ENCODE measurements around the gene RAMACL. TPM values are rescaled to one million over a fixed set of nuclear protein-coding genes. Genes with fewer than 3 reads are reported as not detected.

RAMACL gene
- total and polyA plus RNA-seq, 4 donors, result 0.22 to 0.59 (median 0.31) TPM

DNA sequence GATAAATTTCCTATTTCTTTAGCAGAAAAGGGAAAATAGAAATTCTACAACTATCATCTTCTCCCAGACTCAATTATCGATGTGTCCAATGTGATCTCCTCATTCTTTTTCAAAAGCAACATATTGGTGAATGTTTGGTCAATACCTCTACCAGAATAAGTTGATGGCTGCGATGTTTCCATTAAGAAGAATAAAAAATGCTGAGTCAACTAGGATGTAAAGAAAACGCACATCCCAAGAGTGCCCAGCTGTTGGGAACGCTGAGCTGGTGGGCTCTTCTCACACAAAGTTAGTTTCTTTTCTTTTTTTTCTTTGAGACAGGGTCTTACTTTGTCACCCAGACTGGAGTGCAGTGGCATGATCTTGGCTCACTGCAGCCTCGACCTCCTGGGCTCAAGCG lies 39.8 kb downstream of the RAMACL start:
- Histone ChIP-seq H3K4me3 (ENCODE audit: low read depth in 1 of 3, low read length in 3 of 3) (no peak overlapping the region), H3K4me1 (ENCODE audit: control insufficient read depth in 4 of 4, insufficient read depth in 4 of 4, low read length in 3 of 4) (no peaks in the 10 kb centered on the region), H3K36me3 (ENCODE audit: control insufficient read depth in 4 of 4, insufficient read depth in 3 of 4, low read depth in 1 of 4, low read length in 3 of 4) (no peaks in the 10 kb centered on the region), H3K27ac (ENCODE audit: low read depth in 1 of 2, low read length in 2 of 2) (no peak overlapping the region), H3K27me3 (ENCODE audit: control insufficient read depth in 4 of 4, insufficient read depth in 4 of 4, low read length in 3 of 4) (no peaks in the 10 kb centered on the region), H3K9ac (ENCODE audit: low read depth in 1 of 2, low read length in 2 of 2) (no peak overlapping the region), H3K9me3 (ENCODE audit: control insufficient read depth in 4 of 4, low read length in 3 of 4) (no peaks in the 10 kb centered on the region)
- WGBS, result 96% methylated on average over 6 of the region's 6 CpGs
- TF ChIP-seq FOXA1 (IDR thresholded peaks at IDR 0.05) (no peak), SP1 (IDR thresholded peaks at IDR 0.05) (no peak), JUND (IDR thresholded peaks at IDR 0.05) (no peak), EGR1 (IDR thresholded peaks at IDR 0.05; ENCODE audit: low read depth in 2 of 2) (no peak), NR2F2 (IDR thresholded peaks at IDR 0.05) (no peak), RAD21 (IDR thresholded peaks at IDR 0.05) (no peak), YY1 (IDR thresholded peaks at IDR 0.05) (no peak), TAF1 (conservative IDR thresholded peaks at IDR 0.05) (no peak), HNF4G (IDR thresholded peaks at IDR 0.05) (no peak), FOXA2 (IDR thresholded peaks at IDR 0.05) (no peak)
- TF ChIP-seq, protein P1, sequence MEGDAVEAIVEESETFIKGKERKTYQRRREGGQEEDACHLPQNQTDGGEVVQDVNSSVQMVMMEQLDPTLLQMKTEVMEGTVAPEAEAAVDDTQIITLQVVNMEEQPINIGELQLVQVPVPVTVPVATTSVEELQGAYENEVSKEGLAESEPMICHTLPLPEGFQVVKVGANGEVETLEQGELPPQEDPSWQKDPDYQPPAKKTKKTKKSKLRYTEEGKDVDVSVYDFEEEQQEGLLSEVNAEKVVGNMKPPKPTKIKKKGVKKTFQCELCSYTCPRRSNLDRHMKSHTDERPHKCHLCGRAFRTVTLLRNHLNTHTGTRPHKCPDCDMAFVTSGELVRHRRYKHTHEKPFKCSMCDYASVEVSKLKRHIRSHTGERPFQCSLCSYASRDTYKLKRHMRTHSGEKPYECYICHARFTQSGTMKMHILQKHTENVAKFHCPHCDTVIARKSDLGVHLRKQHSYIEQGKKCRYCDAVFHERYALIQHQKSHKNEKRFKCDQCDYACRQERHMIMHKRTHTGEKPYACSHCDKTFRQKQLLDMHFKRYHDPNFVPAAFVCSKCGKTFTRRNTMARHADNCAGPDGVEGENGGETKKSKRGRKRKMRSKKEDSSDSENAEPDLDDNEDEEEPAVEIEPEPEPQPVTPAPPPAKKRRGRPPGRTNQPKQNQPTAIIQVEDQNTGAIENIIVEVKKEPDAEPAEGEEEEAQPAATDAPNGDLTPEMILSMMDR (IDR thresholded peaks at IDR 0.05; ENCODE audit: low read depth, low read length, missing input control), result no peak
- TF ChIP-seq, protein P2, sequence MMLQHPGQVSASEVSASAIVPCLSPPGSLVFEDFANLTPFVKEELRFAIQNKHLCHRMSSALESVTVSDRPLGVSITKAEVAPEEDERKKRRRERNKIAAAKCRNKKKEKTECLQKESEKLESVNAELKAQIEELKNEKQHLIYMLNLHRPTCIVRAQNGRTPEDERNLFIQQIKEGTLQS (IDR thresholded peaks at IDR 0.05), result no peak
- TF ChIP-seq, protein P3, sequence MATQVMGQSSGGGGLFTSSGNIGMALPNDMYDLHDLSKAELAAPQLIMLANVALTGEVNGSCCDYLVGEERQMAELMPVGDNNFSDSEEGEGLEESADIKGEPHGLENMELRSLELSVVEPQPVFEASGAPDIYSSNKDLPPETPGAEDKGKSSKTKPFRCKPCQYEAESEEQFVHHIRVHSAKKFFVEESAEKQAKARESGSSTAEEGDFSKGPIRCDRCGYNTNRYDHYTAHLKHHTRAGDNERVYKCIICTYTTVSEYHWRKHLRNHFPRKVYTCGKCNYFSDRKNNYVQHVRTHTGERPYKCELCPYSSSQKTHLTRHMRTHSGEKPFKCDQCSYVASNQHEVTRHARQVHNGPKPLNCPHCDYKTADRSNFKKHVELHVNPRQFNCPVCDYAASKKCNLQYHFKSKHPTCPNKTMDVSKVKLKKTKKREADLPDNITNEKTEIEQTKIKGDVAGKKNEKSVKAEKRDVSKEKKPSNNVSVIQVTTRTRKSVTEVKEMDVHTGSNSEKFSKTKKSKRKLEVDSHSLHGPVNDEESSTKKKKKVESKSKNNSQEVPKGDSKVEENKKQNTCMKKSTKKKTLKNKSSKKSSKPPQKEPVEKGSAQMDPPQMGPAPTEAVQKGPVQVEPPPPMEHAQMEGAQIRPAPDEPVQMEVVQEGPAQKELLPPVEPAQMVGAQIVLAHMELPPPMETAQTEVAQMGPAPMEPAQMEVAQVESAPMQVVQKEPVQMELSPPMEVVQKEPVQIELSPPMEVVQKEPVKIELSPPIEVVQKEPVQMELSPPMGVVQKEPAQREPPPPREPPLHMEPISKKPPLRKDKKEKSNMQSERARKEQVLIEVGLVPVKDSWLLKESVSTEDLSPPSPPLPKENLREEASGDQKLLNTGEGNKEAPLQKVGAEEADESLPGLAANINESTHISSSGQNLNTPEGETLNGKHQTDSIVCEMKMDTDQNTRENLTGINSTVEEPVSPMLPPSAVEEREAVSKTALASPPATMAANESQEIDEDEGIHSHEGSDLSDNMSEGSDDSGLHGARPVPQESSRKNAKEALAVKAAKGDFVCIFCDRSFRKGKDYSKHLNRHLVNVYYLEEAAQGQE (IDR thresholded peaks at IDR 0.05), result no peak
- DNase-seq (ENCODE audit: low spot score), result no peak

DNA sequence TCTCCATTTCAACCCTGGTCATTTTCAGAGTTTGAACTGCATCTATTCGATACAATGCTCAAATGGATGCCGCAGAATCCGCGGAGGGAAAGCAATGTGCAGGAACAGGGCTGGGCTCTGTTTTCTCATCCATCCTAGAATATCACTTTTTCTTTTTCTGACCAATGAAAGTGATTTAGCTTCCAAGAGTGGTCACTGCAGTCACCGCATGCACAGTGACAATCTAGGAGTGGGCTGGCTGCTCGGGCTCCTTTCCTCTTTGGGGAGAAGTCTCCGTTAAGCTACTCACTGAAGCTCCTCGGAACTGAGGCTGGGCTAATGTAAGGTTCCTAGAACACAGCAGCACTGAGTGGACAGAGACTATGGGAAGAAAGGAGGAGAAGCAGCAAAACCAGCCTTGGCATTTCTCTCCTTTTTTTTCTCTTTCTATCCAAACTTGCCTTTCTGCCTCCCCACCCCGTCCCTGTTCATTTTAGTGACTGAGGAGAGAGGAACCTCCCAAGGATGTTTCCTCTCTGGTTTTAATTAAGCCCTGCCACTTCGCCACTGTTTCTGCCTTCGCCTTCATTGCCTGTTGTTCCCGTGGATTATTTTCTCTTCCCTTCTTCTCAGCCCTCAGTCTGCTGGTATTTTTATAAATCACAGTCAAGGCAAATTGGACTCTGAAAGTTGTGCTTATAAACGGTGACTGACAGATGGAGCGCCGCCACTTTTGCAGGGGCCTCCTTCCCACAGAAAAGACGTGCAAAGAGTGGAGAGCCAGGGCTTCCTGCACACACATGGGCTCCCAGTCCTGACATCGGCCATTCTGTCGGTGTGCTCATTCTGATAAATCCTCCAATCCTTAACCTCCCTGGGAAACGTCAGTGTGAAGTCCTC lies 41.1 kb downstream of the RAMACL start:
- H3K9ac ChIP-seq (ENCODE audit: low read depth in 1 of 2, low read length in 2 of 2), result no peak overlapping the region
- H3K4me1 ChIP-seq (ENCODE audit: control insufficient read depth in 4 of 4, insufficient read depth in 4 of 4, low read length in 3 of 4), result no peaks in the 10 kb centered on the region
- no peaks in the 10 kb centered on the region for H3K9me3 ChIP-seq (ENCODE audit: control insufficient read depth in 4 of 4, low read length in 3 of 4)
- no peak for DNase-seq (ENCODE audit: low spot score)
- no peak overlapping the region for H3K27ac ChIP-seq (ENCODE audit: low read depth in 1 of 2, low read length in 2 of 2)
- no peaks in the 10 kb centered on the region for H3K36me3 ChIP-seq (ENCODE audit: control insufficient read depth in 4 of 4, insufficient read depth in 3 of 4, low read depth in 1 of 4, low read length in 3 of 4)
- no peak overlapping the region for H3K4me3 ChIP-seq (ENCODE audit: low read depth in 1 of 3, low read length in 3 of 3)
- no peaks in the 10 kb centered on the region for H3K27me3 ChIP-seq (ENCODE audit: control insufficient read depth in 4 of 4, insufficient read depth in 4 of 4, low read length in 3 of 4)
- no peak for TF ChIP-seq JUND (IDR thresholded peaks at IDR 0.05)
- no peak for TF ChIP-seq GABPA (IDR thresholded peaks at IDR 0.05 in 1 of 2, conservative IDR thresholded peaks at IDR 0.05 in 1 of 2)
- WGBS, result 95% methylated on average over 19 of the region's 19 CpGs
